HPDE6-E6E7 (cell line): ENCODE results near the gene ZNF423.
A peak's percentile ranks its signal among the peaks of the same experiment; 100 is the strongest.

Experiments
- DNase-seq: peaks from one replicate; pipeline ENCODE4 v3.0.0; 2011; ENCODE audit warnings: missing footprints; ENCODE audit errors: extremely low spot score

The ZNF423 gene

DNA sequence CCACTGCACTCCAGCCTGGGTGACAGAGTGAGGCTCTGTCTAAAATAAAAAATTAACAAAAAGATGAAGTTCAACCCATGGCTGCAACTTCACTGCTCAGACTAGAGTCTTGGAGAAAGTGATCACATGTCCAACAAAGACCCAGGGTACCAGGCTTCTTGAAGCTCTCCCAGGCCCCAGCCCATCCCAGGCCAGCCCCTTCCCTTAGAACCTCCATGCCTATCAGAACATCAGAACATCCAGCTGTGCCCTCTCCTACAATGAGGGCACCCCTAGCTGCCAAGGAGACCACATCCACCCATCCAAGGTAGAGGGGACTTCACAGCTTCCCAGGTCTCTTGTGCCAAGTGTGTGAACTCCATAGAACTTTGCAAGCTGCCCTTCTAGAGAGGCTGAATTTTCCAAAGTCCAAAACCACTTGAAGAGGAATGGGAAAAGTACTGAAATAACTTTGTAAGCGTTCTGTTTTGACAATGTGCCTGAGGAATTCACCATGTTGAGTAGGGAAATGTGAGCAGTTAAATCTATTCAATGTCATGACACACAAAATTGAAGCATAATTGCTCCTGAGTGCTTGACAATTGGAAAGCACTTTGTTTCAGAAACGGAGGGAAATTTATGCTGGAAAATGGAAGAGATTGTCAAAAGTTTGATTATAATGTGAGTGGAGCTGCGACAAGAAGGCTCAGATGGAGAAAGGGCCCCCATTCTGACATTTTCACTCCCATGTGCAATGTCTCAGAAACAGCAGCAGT is 230.4 kb downstream of the ZNF423 start:
- DNase-seq, result no peak

DNA sequence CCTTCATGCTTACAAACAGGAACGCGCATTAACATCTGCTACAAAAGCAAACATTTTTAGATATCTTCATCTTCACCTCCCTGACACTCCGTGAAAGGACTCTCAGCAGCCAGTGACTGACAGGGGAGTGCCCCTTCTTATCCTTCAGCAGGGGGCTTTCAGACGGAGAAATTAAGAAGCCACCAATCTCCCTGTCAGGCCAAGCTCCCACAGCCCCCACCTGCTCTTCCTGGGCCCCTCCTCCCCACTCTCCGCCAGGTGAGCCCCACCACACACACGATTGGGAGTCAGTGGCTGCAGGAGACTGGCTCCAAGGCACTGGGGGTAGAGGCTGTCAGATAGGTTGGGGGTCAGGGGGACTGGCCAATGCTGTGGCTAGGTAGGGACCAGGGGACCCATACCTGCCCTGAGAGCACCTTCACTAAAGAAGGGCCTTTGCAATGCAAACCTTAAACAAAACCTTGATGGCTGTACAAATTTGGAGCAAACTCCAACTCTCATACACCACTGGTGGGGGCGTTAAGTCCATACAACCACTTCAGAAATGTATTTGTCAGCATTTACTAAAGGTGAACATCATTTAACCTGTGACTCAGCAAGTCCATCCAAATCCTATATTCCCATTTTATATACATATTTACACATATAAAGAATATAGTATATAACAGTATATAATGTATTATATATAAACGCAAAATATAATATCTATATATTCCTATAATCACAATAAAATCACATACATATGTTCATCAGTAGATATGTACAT is 232.2 kb downstream of the ZNF423 start:
- no peak for DNase-seq

DNA sequence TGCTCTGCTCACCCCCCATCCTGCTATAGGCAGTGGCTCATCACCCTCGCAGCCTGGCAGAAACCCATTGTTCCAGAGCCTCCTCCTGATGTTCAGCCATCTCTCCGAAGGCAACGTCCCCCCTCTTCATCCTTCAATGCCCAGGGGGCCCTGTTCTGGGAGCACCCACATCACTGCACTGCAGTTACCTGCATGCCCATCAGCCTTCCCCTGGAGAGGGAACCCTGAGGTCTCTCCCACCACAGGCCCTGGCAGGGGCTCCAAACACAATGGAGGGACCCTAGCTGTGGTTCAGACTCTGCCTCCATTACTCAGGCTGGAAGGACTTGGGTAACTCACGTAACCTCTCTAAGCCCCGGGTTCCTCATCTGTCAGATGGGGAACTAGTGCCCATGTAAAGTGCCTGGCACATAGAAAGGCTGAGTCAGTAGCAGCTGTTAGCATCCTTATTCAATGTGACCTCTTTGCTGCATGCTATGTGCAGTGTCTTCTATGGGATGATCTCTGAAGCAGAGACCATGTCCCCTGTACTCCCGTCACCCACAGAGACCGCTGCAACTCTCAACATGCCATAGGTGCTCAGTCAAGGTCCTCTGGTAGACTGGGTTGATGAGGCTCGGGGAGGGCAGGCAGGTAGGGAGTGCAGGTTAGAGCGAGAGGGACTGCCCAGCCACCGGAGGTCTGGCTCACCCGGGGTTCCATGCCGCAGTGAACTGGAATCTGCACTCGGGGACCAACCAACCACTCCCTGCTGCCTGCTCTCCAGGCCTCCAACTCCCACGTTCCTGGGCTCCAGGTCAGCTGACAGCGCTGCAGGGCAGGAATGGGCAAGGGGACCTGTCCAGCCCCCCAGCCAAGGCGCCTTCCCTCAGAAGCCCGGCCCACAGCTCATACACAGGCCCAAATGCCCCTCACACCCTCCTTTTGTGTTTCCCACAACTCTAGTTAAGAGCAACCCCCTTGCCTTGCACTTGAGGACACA is 233.2 kb downstream of the ZNF423 start:
- no peak for DNase-seq

DNA sequence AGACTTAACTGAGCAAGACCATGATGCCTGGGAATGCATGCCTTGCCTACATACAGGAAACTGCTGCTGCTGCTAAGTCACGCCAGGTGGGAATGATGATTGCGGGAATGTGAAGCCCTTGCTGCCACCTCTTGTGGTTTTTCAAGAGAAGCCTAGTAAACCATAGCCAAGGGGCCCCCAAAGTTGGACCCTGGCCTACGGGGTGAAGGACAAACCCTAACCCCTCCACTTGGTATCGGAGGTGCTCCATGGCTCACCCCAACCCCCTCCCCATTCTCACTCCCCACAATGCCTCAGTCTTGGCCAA is 233.9 kb downstream of the ZNF423 start:
- no peak for DNase-seq

DNA sequence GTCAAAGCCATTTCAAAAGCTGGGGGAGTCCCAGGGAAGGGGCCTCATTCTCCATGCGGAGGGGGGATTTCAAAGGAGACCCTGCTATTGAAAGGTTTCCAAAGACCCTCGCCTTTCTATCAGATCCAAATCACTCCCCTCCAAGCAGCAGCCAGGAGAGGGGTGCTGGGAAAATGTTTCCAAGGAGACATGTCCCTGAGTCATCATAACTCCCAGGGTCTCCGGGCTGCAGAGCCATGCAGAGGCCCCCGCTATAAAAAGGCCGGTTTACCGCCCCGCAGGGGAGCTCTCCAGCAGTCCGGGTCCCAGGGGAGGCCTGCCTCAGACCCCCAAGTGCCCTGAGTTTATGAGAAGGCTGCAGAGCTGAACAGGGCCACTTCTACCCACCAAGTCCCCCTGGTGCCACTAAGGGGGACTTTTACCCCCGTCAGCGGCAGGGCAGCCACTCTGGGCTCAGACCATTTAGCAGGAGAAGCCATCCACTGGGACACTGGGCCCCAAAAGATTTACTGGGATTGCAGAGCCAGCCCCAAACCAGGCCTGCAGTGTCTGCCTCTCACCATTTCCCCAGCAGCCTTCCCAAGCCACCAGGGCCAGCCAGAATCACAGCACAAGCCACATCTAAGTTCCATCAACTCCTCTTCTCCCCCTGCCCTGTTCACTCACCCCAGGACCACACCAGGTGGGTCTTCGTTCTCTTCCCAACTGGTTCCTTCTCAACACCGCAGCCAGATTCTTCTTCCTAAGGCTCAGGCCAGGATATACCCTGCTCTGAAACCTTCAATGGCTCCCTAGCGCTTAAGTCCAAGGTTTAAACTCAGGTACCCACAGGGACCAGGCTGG is 234.4 kb downstream of the ZNF423 start:
- no peak for DNase-seq

DNA sequence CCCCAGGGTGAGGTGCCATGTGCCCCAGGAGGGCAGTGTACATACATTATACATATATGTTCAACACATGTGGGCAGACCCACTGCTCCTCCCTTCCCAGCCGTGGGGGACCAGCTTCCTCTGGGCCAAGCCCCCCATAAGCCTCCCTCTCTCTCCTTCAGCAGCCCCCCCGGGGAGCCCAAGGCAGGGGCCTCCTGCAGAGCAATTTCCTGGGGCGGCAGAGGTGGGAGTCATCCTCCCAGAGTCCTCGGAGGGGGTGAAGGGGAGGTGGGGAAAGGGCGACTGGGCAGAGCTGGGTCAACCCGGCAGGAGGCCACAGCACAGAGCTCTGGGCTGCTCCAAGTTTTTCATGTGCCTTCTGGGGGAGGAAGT is 235.1 kb downstream of the ZNF423 start:
- no peak for DNase-seq

DNA sequence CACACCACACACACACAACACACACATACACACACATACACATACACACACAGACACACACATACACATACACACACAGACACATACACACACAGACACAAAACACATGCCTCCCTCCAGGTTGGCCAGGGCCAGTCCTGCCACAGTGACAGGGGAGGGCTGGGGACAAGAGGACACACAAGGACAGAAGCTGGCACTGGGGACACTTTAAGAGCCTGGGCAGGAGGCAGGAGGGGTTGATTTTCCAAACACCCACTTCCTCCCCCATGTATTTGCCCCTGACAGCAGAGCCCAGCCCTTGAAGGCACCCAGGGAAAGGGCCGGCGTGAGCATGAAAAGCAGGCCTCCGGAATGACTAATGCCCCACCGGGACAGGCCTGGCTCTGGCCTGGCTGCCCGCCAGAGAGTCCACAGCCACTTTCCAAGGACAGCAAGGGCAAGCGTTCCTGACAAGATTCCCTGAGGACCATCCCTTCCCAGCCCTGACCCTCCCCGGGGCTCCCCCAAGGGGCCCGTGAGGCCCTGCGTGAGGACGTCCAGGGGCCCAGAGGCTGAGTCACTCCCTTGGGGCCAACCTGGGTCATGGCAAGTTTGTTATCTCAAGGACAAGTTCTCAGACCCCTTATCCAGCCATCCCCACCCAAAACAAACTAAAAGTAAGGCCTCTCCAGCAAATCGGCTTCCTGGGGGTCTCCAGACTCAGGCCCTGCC is 235.6 kb downstream of the ZNF423 start:
- DNase-seq, result peak; percentile 5

DNA sequence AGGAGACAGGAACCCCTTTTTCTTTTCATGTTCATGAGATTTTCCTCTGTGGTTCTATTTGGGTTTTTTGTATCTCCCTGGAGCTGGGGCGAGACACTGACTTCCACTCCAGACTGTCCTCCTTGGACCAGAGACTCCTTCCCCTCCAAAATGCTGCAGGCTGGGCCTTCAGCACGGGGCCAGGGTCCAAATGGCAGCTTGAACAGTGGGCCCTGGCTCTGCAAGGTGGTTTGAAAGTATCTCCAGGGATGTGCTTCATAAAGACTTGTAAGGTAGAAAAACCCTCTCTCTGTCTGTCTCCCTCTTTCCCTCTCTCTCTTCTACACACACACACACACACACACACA is 236.1 kb downstream of the ZNF423 start:
- no peak for DNase-seq

DNA sequence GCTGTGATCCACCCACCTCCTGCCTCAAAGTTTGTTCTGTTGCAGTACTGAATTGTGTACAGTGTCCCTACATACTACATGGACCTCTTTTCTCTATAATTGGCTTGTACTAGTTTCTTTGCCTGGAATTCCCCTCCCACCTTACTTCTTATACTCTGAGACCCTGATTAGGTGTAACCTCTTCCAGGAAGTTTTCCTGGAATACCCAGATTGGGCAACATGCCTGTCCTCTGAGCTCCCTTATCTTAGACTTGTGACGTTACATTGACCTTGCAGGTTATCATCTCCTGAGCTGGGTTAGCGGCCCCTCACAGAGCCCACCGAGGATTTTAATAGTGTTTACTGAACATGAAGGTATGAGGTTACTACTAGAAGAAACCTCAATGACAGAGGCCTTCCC is 237.0 kb downstream of the ZNF423 start:
- DNase-seq, result no peak

DNA sequence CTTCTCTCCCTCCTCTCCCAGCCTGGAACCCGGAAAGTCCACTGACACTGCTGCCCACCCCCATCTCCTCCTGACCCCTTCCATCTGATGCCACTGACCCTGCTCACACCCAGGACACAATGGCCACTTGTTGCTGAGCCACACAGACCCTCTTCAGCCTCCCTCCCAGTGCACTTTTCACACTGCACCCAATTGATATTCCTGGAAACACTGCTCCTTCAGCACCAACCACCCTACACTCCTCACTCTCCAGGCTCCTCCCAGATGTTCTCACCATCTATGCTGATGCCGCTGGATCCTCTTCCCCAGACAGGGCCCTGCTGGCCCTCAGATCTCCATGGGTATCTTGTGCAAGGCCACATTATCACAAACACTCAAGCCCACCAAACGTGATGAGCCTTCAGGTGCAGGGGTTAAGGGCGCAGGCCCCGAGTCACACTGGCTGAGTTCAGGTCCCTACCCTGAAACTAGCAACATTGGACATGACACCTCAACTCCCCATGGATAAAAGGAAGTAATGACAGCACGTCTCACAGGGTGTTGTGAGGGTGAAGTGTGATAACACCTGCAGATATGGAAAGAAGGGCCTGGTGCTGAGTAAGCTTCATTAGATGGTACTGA is 238.1 kb downstream of the ZNF423 start:
- no peak for DNase-seq

DNA sequence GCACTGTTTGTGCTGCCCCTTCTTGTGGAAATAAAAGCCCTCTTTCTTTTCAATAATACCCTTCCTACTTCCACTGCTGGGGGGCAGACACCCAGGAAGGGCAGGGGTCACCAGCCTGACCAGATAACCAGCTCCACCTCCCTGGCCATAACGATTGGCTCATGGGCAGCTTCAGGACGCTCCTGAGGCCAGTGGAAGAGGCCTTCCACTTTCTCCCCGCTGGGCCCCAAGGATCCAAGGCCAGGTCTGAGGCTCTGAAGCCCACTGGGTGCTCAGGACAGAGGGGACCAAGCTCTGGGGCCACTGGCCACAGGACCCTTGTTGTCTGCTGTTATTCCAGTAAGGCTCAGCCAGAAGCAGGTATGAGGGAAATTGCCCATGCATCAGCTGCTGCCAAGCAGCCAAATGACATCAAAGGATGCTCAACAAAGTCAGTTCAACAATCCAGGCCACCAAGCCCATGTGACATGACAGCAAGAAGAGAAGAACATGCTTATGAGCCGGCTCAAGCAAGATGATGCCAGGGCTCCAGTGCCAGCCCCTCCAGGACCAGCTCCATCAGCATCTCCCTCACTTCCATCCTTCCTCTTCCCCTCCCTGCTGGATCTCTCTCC is 238.8 kb downstream of the ZNF423 start:
- DNase-seq, result no peak

DNA sequence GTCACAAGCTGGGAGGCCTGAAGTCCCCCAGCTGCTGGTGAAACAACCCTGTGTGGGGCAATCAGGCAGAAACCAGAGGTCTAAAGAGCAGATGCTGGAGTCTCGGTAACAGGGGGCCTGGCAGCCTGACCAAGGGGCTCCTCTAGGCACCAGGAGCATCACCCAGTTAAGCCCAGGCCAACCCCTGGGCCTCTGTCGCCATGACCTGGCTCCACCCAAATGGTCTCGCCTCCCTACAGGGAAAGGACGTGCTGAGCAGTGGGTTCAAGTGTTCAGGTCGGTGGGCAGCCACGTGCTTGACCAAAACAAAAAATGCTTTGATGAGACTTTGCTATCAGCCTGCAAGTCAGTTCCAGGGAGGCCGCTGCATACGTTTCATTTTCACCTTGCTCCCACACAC is 240.3 kb downstream of the ZNF423 start:
- DNase-seq, result no peak

DNA sequence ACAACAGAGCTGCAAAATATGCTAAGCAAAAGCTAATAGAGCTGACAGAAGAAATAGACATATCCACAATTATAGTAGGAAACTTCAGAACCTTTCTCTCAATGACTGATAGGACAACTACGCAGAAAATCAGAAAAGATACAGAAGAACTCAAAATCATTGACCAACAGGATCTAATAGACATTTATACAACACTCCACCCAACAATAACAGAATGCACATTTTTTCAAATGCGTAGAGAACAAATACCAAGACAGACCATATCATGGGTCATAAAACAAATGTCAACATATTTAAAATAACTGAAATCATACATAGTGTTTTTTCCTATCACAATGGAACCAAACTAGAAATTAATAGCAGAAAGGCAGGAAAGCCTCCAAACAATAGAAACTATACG is 244.9 kb downstream of the ZNF423 start:
- DNase-seq, result no peak

DNA sequence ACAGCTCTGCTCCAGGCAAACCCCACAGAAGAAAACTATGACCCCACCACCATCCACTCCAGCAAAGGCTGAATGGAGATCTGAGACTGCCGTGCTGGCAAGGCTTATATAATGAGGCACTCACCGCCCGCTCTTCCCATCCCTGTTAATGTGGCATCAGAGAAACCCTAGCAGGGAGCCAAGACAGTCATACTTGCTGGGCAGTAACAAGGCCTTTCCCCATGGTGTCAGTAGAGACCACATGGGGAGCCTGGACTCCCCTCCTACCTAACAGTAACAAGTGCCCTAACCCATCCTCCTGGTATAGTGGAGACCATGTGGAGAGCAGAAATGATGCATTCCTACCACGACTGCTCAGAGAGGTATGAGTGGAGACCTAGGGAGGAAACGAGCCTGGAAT is 247.1 kb downstream of the ZNF423 start:
- no peak for DNase-seq

DNA sequence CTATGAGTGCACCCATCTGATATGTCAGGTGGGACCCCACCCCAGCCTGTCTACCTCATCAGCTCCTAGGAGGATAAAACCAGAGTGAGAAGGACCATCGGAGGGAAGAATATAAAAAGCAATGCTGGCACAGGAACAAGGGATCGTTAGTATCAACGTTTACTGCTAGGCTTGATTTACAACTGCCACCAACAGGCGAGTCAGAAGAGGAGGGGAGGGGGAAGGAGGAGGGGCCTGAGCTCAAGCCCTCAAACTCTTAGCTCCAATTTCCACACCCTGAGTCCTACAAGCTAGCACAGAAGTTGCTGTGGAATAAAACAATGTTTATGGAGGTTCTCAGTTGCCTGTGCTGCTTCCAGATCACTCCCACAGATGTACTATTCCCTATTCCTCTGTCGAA is 247.8 kb downstream of the ZNF423 start:
- DNase-seq, result no peak

DNA sequence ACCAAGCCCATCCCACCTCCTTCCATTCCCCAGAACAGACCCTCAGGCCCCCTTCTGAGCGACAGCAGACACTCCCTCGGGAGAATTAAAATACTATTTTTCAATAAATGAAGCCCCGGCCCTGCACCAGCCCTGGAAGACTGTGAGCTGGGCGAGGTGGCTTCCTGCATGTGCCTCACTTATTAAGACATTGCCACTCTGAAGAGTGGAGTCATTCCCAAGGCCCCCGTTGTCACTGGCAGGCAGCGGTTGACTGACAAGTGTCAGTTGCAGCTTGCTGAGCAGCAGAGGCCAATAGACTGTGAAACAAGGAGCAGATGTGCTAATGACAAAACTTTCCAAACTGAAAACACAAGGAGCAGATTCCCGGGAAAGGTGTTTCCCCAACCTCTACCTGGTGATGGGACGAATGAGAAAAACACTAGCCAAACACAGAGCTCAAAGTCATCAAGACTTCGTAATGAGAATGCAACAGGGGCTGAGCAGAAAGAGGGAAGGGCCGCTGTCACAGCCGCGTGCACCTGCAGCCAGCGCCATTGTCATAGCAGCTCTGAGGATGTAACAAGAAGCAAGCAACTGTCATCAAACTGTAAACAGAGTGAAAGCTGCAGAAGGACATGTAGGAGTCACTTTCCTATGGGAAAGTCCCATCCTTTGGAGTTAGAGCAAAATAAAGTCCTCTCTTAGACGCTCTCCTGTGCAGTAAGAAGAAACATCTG is 250.2 kb downstream of the ZNF423 start:
- DNase-seq, result no peak

DNA sequence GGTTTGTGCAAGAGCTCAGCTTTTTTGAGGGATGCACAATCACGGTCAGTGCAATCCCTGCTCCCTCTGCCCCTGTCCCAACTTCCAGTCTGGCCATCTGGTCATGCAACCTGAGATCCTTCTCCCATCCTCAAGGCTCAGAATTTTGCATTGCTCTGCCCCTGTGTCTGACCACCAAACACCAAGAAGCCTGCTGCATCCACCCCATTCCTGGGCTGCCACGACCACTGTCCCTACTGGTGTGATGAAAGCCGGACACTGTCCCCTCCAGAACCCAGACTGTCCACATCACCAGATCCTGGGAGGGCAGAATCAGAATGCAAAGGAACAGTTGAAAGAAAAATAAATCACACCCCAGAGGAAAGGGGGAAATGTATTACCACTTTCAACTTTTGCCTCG is 251.3 kb downstream of the ZNF423 start:
- no peak for DNase-seq

DNA sequence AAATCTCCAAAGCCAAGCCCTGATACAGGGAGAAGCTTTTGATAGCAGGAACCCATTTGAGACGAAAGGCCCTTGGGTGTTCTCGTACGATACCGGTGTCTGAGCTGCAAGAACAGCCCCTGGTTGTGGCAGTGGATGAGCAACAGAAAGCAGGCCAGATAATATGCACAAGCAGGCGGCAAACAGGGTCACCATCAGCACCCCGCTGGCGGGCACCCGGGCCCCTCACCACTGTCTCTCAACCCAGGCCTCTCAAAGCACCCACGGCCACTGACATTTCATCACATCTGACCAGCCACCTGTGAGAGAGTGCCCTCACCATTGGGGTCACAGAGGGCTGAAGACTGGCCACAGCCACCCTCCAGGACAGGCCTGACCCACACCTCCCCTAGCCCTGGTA is 252.0 kb downstream of the ZNF423 start:
- DNase-seq, result no peak

DNA sequence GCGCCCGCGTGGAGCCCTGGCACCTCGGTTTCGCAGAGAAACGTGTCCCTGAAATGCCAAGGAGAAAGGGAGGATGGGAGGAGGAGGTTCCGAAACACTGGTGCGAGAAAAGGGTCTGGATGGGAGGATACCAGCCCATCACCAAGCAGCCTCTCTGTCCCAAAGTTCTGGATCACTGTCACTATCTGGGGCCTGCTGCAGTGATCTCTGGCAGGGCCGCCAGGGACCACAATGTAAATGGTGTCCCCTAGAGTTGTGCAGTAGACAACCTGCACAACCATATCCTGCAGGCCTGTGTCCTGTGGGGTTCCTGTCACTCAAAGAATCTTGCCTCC is 253.0 kb downstream of the ZNF423 start:
- no peak for DNase-seq
